GM12878 (cell line): ENCODE results near the gene PRR5L. TPM values are rescaled to one million over a fixed set of nuclear protein-coding genes. Genes with fewer than 3 reads are reported as not detected.
"Not testable (repeated sequence)": the region's sequence is repeated elsewhere in the genome, so short reads cannot be mapped to it uniquely, and the experiment has no call there.

Experiments used
- ATAC-seq: fragments of 200-7000 bp; cut with Tn5 transposase; 3 replicates; pipeline ENCODE4 v1.9.1; 2020; ENCODE audit warnings: mild to moderate bottlenecking, moderate library complexity
- BruUV-seq: library from RNA; stranded (reverse); fragments of 400-500 nt; replicated peaks from 2 replicates; lab custom pipeline; 2021; lab: Mats Ljungman, UMichigan
- CTCF ChIA-PET: fragments of 300-600 bp; sonication (Branson Sonifier 250); formaldehyde crosslinking; extraction: SDS; loops from one replicate; lab custom pipeline; 2021; ENCODE audit warnings: inconsistent platforms; lab: Yijun Ruan, JAX
- POLR2A ChIA-PET: fragments of 350-600 bp; formaldehyde crosslinking; extraction: SDS; loops from one replicate; lab custom pipeline; 2021; ENCODE audit warnings: inconsistent platforms; lab: Charles Lee
- RAD21 ChIA-PET: fragments of 300-600 bp; sonication (Branson Sonifier 250); formaldehyde crosslinking; loops from one replicate; lab custom pipeline; 2023; ENCODE audit warnings: antibody characterized with exemption; ENCODE audit not compliant: unreplicated experiment; lab: Charles Lee
- SMC1A ChIA-PET: fragments of 300-600 bp; sonication (Branson Sonifier 250); formaldehyde crosslinking; loops from one replicate; lab custom pipeline; 2023; ENCODE audit not compliant: unreplicated experiment, uncharacterized antibody; lab: Charles Lee
- DNase-seq: peaks from one replicate; pipeline ENCODE4 v3.0.0-alpha.2; 2011; ENCODE audit warnings: low read depth, low spot score
- FAIRE-seq: peaks from 3 replicates; lab custom pipeline; 2011; peaks lifted over from hg19 to GRCh38; lab: Jason Lieb, UNC
- H2AFZ ChIP-seq: 2 replicates; pipeline ENCODE4 v1.6.0; 2011; ENCODE audit warnings: low read depth, low read length, control low read depth; ENCODE audit not compliant: control insufficient read depth
- H3K27ac ChIP-seq: 2 replicates; pipeline ENCODE4 v1.5.1; 2011; ENCODE audit warnings: control low read depth; ENCODE audit not compliant: control insufficient read depth, insufficient read depth
- H3K27me3 ChIP-seq, 2 experiments: replicated peaks in 1 of 2; 2 replicates each; pipeline versions ENCODE4 v1.6.0 to v1.6.1; 2011; ENCODE audit warnings: low read length in 1 of 2; ENCODE audit not compliant: control insufficient read depth in 2 of 2, insufficient read depth in 2 of 2
- H3K36me3 ChIP-seq, 2 experiments: 2 replicates each; pipeline ENCODE4 v1.5.1; 2011; ENCODE audit warnings: low read length in 1 of 2; ENCODE audit not compliant: control insufficient read depth in 2 of 2, insufficient read depth in 2 of 2
- H3K4me1 ChIP-seq: 2 replicates; pipeline ENCODE4 v1.6.1; 2011; ENCODE audit warnings: mild to moderate bottlenecking, low read length, moderate library complexity, mixed read lengths; ENCODE audit not compliant: control insufficient read depth, insufficient read depth
- H3K4me2 ChIP-seq: 2 replicates; pipeline ENCODE4 v1.6.0; 2011; ENCODE audit warnings: control low read depth; ENCODE audit not compliant: control insufficient read depth, insufficient read depth
- H3K4me3 ChIP-seq: fragments of 200-600 bp; sonication (generic); 2 replicates; pipeline ENCODE4 v1.5.1; 2016
- H3K79me2 ChIP-seq: 2 replicates; pipeline ENCODE4 v1.6.0; 2011; ENCODE audit warnings: low read length; ENCODE audit not compliant: control insufficient read depth, insufficient read depth
- H3K9ac ChIP-seq: 2 replicates; pipeline ENCODE4 v1.8.0; 2011; ENCODE audit warnings: low read length, control low read depth, mixed read lengths; ENCODE audit not compliant: control insufficient read depth, insufficient read depth
- H3K9me3 ChIP-seq: replicated peaks from 3 replicates; pipeline ENCODE4 v1.5.1; 2011; ENCODE audit warnings: mild to moderate bottlenecking, low read length; ENCODE audit not compliant: control insufficient read depth, insufficient read depth
- H4K20me1 ChIP-seq: 2 replicates; pipeline ENCODE4 v1.6.0; 2011; ENCODE audit not compliant: control insufficient read depth, insufficient read depth
- E2F4 ChIP-seq: IDR thresholded peaks from 2 replicates; pipeline ENCODE4 v1.6.1; 2012; ENCODE audit warnings: low read depth, low read length, improper control_type of control experiment
- IKZF2 ChIP-seq, 2 experiments: fragments of 450-650 bp; IDR thresholded peaks; 2 replicates each; pipeline ENCODE4 v1.6.1; 2017; ENCODE audit warnings: mild to moderate bottlenecking in 2 of 2, moderate library complexity in 2 of 2
- WGBS: methylation state at CpG from one replicate; pipeline ENCODE4 v1.1.6; 2016; ENCODE audit warnings: low lambda C conversion rate; ENCODE audit not compliant: insufficient replicate concordance, insufficient coverage; ENCODE audit errors: missing lambda C conversion rate; 5-methylcytosine and 5-hydroxymethylcytosine counted together
- in situ Hi-C: fragments of 300-500 bp; cut with MboI; formaldehyde crosslinking; loops from 9 replicates; pipeline ENCODE4 v1.14.3; 2018; ENCODE audit warnings: mixed read lengths
- intact Hi-C: fragments of 100-400 bp; cut with micrococcal nuclease; formaldehyde crosslinking; loops from one replicate; pipeline ENCODE4 v1.14.2; 2022; ENCODE audit not compliant: unreplicated experiment
- polyA plus RNA-seq, 11 experiments: library from polyadenylated mRNA; depleted of rRNA in 4 of 11; unstranded in 6 of 11; stranded (reverse) in 5 of 11; fragments of >200 nt; fragmentation: Nextera tagmentation in 4 of 11; fragmentation: Illumina TruSeq in 1 of 11; extraction: Ambion mirVana in 4 of 11; extraction: Trizol in 1 of 11; gene quantifications; 1 replicate in 1 of 11; 2 replicates in 10 of 11; pipeline versions ENCODE4 v1.2.1 to v1.2.3, GENCODE V29; 2011 to 2016; ENCODE audit warnings: inconsistent platforms in 2 of 11, missing spikeins in 2 of 11, low read depth in 1 of 11
- total RNA-seq, 4 experiments: library from RNA; depleted of rRNA in 3 of 4; stranded (reverse); fragments of >200 nt in 3 of 4; fragmentation: Illumina TruSeq in 1 of 4; extraction: Trizol in 1 of 4; gene quantifications; 2 replicates each; pipeline versions ENCODE4 v1.2.1 to v1.2.3, GENCODE V29; 2013 to 2021

PRR5L gene
- total and polyA plus RNA-seq, 10 of the 15 experiments (the other 5 are each of a cell fraction or from before 2014, with no cell fraction given): 0.11 to 4.2 (median 0.67) TPM; not detected in 1

- no peaks in the 10 kb centered on the region for H3K36me3 ChIP-seq
- peak overlapping the region; percentile 99 for H2AFZ ChIP-seq
- H3K9ac ChIP-seq: peak overlapping the region; percentile 83
- ChIA-PET SMC1A (interaction anchor here (0.9 to 2.9 kb wide), 3 partner anchors 11 to 221 kb away, joined by 3 to 23 read pairs (median 3); no protein-coding TSS in a partner anchor), RAD21 (interaction anchor here (1.0 kb wide), 2 partner anchors 18 to 218 kb away, joined by 4 to 5 read pairs; no protein-coding TSS in a partner anchor), CTCF (interaction anchor here (0.9 to 3.6 kb wide), 10 partner anchors 9 to 221 kb away, joined by 3 to 40 read pairs (median 4); no protein-coding TSS in a partner anchor), POLR2A (interaction anchor here (1.3 kb wide), 1 partner anchor 9 kb away, joined by 4 read pairs; no protein-coding TSS in a partner anchor)
- intact Hi-C loops (no loop called here), in situ Hi-C loops (no loop called here)
- H3K27me3 ChIP-seq: no peaks in the 10 kb centered on the region
- WGBS: 8% methylated on average over 8 of the region's 8 CpGs
- no peak for TF ChIP-seq E2F4
- 0 out of 4 replicates have a peak, but pooled peaks of 1 of the 2 experiments have one; percentile 5 for TF ChIP-seq IKZF2 (IDR thresholded peaks at IDR 0.05)
- H3K9me3 ChIP-seq: peaks cover 2% of the 10 kb centered on the region; the same call in 1 of the 3 replicates
- peak overlapping the region; percentile 96 for H3K4me2 ChIP-seq
- ATAC-seq: no peak
- H4K20me1 ChIP-seq: no peaks in the 10 kb centered on the region
- no peak overlapping the region for H3K27ac ChIP-seq
- H3K4me1 ChIP-seq: peaks cover 4% of the 10 kb centered on the region; the same call in 1 of the 2 replicates
- peak overlapping the region; percentile 86; the same call in 1 of the 2 replicates for H3K4me3 ChIP-seq
- BruUV-seq: no TSS peak
- H3K79me2 ChIP-seq: peaks cover 23% of the 10 kb centered on the region
- FAIRE-seq: no peak
- DNase-seq: no peak
Measured at GRCh38 chr11:36510594-36510942, 214.5 kb downstream of the PRR5L start.

GRCh38 chr11:36511062-36511461, 215.0 kb downstream of the PRR5L start:
- H3K9ac ChIP-seq, ATAC-seq, intact Hi-C loops, H3K9me3 ChIP-seq, DNase-seq, H3K27me3 ChIP-seq, H3K4me1 ChIP-seq, POLR2A ChIA-PET, H3K27ac ChIP-seq, H2AFZ ChIP-seq, H3K4me3 ChIP-seq, FAIRE-seq, H4K20me1 ChIP-seq, in situ Hi-C loops, H3K36me3 ChIP-seq, BruUV-seq: not testable (repeated sequence)
- Histone ChIP-seq H3K4me2 (peak overlapping the region; percentile 96), H3K79me2 (peaks cover 23% of the 10 kb centered on the region)
- ChIA-PET SMC1A (interaction anchor here (0.9 to 2.9 kb wide), 5 partner anchors 11 to 222 kb away, joined by 3 to 23 read pairs (median 3); partner anchors contain the start of gene COMMD9), RAD21 (interaction anchor here (1.0 kb wide), 2 partner anchors 18 to 219 kb away, joined by 4 to 5 read pairs; no protein-coding TSS in a partner anchor), CTCF (interaction anchor here (1.0 to 3.6 kb wide), 7 partner anchors 9 to 192 kb away, joined by 3 to 40 read pairs (median 5); no protein-coding TSS in a partner anchor)
- WGBS: 25% methylated on average over 2 of the region's 2 CpGs
